WI38 (cell line): ENCODE data around the gene KLHDC7B.

Experiments used
- H3K4me3 ChIP-seq: 2 replicates; pipeline ENCODE4 v1.5.1; 2011; ENCODE audit warnings: low read depth, mild to moderate bottlenecking, control low read depth, low read length
- TF ChIP-seq, protein P1 (sequence below): IDR thresholded peaks from 2 replicates; pipeline ENCODE4 v1.5.1; 2012; ENCODE audit warnings: low read depth, mild to moderate bottlenecking, control low read depth, low read length

Gene KLHDC7B

DNA sequence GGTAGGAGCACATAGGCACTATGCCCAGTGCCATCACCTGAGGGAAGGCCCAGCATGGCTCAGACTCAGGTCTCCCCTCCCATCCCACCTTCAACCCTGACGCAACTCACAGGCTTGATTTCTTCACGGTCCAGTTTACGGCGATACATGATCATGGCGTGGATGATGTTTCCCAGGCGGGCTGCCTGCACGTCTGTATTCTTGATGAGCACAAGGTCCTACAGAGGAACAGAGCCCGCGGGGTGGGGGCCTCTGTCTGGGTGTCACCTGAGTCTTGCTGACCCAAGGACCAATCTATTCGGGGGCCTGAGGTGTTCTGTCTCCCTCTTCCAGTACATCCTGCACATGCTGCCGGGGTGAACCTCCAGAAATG, 28.7 kb downstream of the KLHDC7B start:
- TF ChIP-seq, protein P1, sequence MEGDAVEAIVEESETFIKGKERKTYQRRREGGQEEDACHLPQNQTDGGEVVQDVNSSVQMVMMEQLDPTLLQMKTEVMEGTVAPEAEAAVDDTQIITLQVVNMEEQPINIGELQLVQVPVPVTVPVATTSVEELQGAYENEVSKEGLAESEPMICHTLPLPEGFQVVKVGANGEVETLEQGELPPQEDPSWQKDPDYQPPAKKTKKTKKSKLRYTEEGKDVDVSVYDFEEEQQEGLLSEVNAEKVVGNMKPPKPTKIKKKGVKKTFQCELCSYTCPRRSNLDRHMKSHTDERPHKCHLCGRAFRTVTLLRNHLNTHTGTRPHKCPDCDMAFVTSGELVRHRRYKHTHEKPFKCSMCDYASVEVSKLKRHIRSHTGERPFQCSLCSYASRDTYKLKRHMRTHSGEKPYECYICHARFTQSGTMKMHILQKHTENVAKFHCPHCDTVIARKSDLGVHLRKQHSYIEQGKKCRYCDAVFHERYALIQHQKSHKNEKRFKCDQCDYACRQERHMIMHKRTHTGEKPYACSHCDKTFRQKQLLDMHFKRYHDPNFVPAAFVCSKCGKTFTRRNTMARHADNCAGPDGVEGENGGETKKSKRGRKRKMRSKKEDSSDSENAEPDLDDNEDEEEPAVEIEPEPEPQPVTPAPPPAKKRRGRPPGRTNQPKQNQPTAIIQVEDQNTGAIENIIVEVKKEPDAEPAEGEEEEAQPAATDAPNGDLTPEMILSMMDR: no peak
- H3K4me3 ChIP-seq: no peak overlapping the region

DNA sequence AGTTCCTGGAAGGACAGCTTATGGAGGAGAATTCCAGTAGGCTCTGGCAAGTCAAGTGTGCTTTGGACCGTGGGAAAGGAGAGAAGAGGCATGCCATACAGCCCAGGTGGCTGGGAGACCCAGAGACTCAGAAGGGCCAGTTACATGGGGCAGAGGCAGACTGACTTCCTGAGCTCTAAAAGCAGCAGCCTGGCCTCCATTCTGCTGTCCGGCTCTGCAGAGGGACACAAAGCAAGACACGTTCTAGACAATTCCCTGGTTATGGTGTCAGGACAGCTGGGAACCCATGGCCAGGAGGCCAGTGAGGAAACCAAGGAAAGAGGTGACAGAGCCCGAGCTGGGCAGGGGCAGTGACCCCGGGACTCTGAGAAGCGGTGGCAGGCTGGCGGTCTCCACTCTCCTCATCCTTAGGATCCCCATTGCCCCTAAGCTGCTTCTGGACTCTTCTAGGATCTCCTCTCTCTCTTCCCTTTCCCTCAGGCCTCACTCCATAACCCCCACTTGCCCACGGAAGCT, 29.8 kb downstream of the KLHDC7B start:
- TF ChIP-seq, protein P1: no peak
- H3K4me3 ChIP-seq: no peak overlapping the region

DNA sequence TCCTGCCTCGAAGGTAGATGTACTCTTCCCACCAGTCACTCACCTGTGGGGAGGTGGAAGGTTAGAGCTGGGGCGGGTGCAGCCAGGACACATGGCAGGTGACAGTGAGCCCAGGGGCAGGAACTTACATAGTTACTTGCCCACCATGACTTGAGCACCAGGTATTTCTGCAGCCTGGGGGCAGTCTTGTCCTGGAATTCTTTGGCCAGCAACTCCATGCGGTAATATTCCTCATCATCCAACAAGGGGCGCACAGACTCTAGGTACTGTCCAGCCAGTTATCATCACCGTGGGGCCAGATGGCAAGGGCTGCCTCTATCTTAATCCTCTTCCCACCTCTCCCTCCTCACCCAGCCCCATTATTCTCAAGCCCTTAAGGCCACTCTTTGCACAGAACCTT, 30.4 kb downstream of the KLHDC7B start:
- H3K4me3 ChIP-seq: no peak overlapping the region
- TF ChIP-seq, protein P1: no peak

DNA sequence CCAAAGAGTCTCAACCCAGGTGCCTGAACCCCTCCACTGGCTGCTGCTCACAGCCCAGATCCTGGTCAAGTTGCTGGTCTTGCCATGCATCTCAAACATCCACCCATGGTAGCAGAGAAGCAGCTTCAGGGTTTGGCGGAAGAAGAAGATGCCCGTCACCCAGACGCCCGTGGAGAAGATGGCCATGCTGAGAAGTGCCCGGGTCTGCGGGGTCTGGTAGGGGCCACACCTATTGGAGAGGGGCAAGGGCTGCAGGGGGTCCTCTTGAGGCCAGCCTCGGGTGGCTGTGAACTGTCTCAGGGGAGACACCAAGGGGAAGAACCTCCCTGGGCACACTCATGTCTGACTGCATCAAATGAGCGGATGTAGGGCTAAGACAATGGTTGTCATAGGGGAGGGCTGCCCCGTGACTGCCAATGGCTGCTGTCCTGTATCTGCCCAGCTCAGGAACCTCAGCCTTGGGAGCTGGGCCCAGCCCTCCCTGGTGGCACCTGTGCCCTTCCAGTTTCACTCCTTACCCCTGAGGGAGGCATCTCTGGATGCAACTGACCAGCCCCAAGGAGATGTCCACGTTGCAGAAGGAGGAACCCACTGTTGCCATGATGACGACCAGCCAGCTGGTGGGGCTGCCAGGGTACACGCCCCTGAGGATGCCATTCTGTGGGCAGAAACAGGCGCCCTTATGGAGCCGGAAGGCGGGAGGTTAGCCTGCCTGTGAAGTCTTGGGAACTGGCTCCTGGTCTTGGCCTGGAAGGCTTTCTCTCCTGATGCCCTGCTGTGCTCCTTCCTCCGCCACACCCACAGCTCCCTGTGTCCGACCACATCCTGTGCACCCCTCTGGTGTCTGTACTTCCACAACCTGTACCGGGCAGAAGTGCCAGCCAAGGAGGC, 31.4 kb downstream of the KLHDC7B start:
- TF ChIP-seq, protein P1: no peak

DNA sequence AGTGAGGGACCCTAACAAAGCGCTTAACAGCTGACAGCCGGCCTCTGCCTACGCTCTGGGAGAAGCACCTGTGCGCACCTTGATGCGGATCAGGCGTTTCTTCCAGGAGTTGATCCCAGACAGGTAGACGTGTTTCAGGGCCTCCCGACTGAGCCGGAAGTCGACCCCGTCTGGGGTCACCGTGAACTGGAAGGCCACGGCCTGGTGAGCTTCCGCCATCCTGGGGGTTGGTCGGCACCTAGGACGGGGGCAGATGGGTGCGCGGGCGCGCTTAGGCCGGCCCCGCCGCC, 31.9 kb downstream of the KLHDC7B start:
- TF ChIP-seq, protein P1: no peak

More for the DNA sequence above, 31.4 kb downstream of the KLHDC7B start:
- no peak overlapping the region for H3K4me3 ChIP-seq

DNA sequence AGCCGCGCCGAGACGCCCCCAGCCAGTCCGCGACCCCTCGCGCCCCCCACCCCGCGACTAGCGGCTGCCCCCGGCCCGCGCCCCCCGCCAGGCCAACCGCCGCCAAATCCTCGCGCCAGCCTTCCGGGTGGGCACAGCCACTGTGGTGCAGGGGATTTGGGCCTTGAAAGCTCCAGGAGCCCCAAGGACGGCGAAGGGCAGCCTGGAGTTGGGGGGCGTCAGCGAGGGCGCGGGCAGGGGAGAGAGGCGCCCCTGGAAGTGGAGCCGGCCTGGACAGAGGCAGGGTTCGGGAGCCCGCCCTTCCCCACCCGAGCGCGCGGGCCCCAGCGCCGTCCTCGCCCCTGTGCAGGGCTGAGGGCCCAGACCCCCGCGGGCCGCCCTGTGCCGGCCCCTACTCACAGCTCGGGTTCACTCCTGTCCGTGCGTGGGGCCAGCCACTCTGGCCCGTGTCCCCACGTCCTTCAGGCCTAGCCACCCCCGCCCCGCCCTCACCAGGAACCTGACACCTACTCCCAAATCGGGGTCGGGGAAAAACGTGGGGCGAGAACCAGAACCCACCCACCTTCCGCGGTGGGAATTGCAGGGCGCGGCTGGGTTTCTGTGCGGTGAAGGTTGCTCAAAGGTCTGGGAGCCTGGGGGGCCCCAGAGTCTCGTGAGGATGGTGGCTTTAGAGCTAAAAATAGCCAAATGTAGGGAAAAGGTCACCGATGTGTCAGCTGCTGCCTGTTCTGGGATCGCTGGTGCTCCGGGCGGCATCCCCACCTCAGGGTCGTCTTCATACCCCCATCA, 32.5 kb downstream of the KLHDC7B start, which contains the start of gene CPT1B:
CPT1B (minus strand) TSS at position 441 of the 789 bp plus-strand sequence. CDS start 512 bp downstream, outside the sequence.
- TF ChIP-seq, protein P1: no peak

More for the DNA sequence above, 31.9 kb downstream of the KLHDC7B start:
- no peak overlapping the region for H3K4me3 ChIP-seq

More for the DNA sequence above, 32.5 kb downstream of the KLHDC7B start, which contains the start of gene CPT1B:
- H3K4me3 ChIP-seq: no peak within 1 kb of the TSS
